Activated T-cell treated with anti-CD3 and anti-CD28 coated beads for 48 hours (primary cell): ENCODE data around the gene GTF2E1.

ENCODE experiments used
- DNase-seq: peaks from one replicate; pipeline ENCODE4 v3.0.0-alpha.2; 2020; ENCODE audit warnings: low read depth

The GTF2E1 gene

DNA sequence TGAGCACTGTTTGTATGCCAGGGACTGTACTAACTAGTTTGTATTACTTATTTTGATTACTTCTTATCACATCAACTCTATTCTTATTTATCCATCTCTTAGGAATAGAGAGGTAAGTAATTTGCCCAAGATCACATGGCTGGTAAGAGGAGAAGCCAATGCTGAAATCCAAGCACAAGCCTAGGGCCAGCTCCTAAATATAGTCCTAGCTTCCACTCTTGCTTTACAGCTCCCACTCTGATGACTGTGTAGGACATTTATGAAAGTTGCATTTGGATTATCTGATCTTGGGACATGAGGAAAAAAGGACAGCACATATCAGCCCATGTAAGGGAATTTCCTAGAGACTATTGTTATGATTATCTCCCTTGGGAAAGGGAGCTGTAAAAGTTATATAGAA lies 58.1 kb downstream of the GTF2E1 start:
- no peak for DNase-seq

DNA sequence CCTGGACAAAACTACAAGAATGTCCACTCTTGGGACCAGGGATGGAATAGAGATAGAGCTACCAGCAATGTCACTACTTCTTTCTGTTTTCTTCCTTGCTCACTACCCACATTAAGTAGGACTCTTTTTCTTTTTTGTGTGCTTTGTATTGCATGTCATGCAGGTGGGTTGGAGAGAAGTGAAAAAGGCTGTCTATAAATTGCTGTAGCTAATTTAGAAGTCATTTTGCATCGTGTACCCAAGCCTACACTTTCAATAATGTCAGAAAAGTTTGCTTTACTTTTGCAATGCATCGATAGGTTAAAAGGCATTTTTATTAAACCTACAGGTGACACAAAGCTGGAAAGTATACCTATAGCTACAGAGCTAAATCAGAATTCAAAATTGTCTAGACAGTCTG lies 58.9 kb downstream of the GTF2E1 start:
- DNase-seq = no peak

DNA sequence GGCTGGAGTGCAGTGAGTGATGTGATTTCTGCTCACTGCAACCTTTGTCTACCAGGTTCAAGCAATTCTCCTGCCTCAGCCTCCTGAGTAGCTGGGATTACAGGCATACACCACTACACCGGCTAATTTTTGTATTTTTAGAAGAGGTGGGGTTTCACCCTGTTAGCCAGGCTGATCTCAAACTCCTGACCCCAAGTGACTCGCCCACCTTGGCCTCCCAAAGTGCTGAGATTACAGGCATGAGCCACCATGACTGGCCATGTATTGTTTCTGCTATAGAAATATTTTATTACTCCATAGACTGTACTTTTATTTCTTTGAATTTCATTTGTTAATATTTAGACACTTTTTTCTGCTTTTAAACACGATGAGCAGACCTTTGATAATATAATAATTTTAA lies 60.4 kb downstream of the GTF2E1 start:
- DNase-seq = no peak

DNA sequence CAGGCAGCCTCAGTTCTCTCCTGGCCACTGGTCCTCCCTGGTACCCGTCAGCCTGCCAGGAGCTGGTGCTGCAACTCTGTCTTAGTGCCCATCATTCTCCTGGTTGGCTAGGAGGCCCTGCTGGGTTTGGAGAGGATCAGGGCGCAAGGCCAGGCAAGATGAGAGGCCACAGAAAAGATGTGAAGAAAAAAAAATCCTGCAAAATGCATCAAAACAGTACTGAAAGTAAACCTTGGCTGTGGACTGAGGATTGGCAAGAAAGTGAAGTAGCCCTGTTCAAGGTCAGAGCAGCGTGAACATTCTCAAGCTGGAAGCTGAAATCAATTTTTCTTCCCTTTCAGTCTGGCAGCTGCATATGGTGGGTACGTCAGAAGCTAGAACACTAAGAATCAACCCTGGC lies 74.2 kb downstream of the GTF2E1 start:
- DNase-seq = no peak

DNA sequence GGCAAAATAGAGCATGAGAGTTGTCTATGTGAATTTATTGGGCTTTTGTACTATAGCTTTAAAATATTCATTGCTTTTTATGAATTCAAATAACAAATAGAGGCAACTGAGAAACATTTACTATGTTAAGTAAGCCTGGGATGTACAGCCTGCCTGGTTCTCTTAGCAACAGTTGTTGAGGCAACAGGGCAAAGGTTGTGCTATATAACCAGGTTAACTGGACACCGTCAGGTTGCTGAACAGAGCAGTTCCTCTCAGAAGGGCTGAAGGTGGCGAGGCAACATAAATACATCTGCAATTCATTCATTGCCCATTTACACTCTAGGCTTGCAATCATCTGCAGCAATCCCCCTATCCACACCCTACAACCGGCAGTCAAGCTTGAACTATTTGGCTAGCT lies 78.2 kb downstream of the GTF2E1 start:
- DNase-seq = no peak

DNA sequence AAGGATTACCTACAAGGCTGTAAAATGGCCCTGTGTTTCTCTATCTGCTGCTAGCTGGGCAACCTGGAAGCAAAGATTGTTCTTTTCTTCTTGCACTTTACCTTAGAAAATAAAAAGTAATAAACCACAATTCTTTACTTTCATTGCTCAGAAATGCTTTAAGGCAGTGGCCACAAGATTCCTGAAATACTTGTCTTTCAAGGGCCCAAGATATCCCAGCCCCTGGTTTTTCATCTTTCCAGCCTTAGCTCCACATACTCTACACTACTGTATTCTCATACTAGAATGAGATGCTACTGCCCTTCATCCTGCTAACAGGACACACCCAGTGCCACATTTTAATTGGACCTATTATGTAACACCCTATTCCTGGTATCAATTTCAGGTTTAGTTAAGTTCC lies 78.9 kb downstream of the GTF2E1 start:
- no peak for DNase-seq

DNA sequence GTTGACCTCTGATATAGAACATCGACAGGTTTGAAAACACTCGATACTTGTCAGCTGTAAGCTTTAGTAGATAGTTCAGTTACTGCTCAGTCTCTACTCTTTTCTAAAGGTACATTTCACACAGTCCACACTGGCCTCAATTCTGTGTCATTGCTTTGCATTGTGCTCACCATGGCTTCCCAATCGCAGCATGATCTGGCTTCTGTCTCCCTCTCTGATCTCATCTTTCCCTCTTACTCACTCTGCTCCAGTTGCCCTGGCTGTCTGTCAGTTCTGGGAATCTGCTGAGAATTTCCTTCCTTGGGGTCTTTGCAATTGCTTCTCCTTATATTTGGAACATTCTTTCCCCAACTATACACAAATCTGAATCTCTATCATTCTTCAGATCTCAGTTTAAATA lies 80.6 kb downstream of the GTF2E1 start:
- no peak for DNase-seq

DNA sequence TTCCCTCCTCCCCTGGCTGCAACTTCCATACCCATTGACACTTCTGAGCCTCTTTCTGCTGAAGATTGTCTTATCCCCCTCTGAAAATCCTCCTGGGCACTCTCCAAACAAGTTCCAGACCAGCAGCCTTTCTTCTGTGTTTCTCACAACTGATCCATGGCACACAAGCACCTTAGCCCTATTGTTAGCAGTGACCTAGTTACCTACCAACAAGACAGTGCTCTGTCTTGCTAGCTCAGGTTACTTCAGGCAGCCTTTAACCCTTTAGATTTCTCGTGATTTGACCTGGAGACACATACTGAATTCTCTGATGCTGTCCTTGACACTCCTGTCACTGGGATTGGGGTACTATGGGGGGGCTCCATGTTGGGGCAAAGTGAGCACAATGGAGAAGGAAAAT lies 82.1 kb downstream of the GTF2E1 start:
- no peak for DNase-seq

DNA sequence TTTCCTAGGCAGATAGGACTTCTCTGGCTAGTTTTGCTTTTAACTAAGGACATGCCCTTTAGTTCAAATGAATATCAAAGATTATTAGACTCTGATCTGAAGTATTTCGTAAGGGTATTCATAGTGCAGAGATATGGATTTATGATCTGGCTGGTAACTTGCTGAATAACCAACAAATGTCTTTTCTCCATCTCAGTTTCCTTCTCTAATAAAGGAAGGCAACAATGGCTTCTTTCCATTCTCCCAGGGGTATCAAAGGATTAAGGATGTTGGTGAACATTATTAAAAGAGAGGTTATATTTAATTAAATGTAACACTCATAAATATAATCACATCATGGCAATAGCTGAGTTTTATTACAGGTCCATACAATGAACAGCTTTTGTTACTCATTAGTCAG lies 86.3 kb downstream of the GTF2E1 start:
- no peak for DNase-seq

DNA sequence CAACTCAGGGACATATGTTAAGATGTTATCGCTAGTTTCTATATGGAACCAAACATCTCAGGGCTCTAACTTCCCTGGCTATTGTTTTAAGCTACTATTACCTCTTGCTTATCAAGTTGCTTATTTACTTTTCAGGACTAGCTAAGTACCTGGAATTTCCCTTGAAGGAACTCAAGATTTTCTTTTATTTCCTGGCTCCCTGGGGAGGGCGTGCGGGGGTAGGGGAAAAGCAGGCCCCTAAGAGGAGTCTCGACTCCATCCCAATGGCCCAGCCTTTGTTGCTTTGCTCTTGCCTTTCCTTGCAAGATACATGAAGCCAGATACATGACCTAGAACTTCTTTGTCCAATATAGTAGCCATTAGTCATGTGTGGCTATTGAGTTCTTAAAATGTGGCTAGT lies 88.5 kb downstream of the GTF2E1 start:
- no peak for DNase-seq
